Measurements from ENCODE around the gene MFNG. TPM values are rescaled to one million over a fixed set of nuclear protein-coding genes. Genes with fewer than 3 reads are reported as not detected.

MFNG gene
- total RNA-seq, 2 donors from 2014 or later: 88.7 to 169 TPM

GRCh38 chr22:37453696-37454095, 32.5 kb downstream of the MFNG start:
- ATAC-seq: no peak
- no peak overlapping the region for H3K27ac Mint-ChIP-seq
- no peaks in the 10 kb centered on the region for H3K36me3 Mint-ChIP-seq
- no peak for DNase-seq (ENCODE audit: low spot score in 2 of 2)
- H3K9me3 Mint-ChIP-seq: no peaks in the 10 kb centered on the region

GRCh38 chr22:37451218-37451617, 35.0 kb downstream of the MFNG start:
- no peak overlapping the region for H3K27ac Mint-ChIP-seq
- no peaks in the 10 kb centered on the region for H3K36me3 Mint-ChIP-seq
- H3K9me3 Mint-ChIP-seq: no peaks in the 10 kb centered on the region
- no peak for DNase-seq (ENCODE audit: low spot score in 2 of 2)
- no peak for ATAC-seq

GRCh38 chr22:37449331-37450001, 36.7 kb downstream of the MFNG start:
- no peak for DNase-seq (ENCODE audit: low spot score in 2 of 2)
- Mint-ChIP-seq H3K9me3 (no peaks in the 10 kb centered on the region), H3K27ac (peak overlapping the region in 1 of 2 donors; percentile 82), H3K36me3 (no peaks in the 10 kb centered on the region)
- no peak for ATAC-seq

GRCh38 chr22:37448516-37449127, 37.6 kb downstream of the MFNG start:
- Mint-ChIP-seq H3K27ac (peak overlapping the region; percentile 24 to 51), H3K9me3 (no peaks in the 10 kb centered on the region), H3K36me3 (no peaks in the 10 kb centered on the region)
- DNase-seq (ENCODE audit: low spot score in 2 of 2) (no peak), ATAC-seq (no peak)

- peaks cover 0 to 9% of the 10 kb centered on the region in 2 donors for H3K36me3 Mint-ChIP-seq
- peaks cover 0 to 6% of the 10 kb centered on the region in 2 donors for H3K9me3 Mint-ChIP-seq
- no peak overlapping the region for H3K27ac Mint-ChIP-seq
- ATAC-seq (no peak), DNase-seq (ENCODE audit: low spot score in 2 of 2) (no peak)
These were observed 40.7 kb downstream of the MFNG start for GRCh38 chr22:37445501-37445900.

- ATAC-seq: peak; percentile 73 to 86
- Mint-ChIP-seq H3K27ac (no peak overlapping the region), H3K9me3 (peaks cover 0 to 6% of the 10 kb centered on the region in 2 donors), H3K36me3 (peaks cover 0 to 9% of the 10 kb centered on the region in 2 donors)
- DNase-seq (ENCODE audit: low spot score in 2 of 2): no peak
These were observed 42.2 kb downstream of the MFNG start for GRCh38 chr22:37443977-37444376.

- H3K9me3 Mint-ChIP-seq: peaks cover 0 to 6% of the 10 kb centered on the region in 2 donors
- H3K27ac Mint-ChIP-seq: no peak overlapping the region
- ATAC-seq: no peak
- no peak for DNase-seq (ENCODE audit: low spot score in 2 of 2)
- peaks cover 0 to 9% of the 10 kb centered on the region in 2 donors for H3K36me3 Mint-ChIP-seq
These were observed 43.1 kb downstream of the MFNG start for GRCh38 chr22:37443086-37443485.

- H3K36me3 Mint-ChIP-seq: peaks cover 0 to 9% of the 10 kb centered on the region in 2 donors
- ATAC-seq: peak; percentile 40 to 71
These were observed 43.6 kb downstream of the MFNG start for GRCh38 chr22:37442537-37442936.

GRCh38 chr22:37442135-37442534, 44.0 kb downstream of the MFNG start:
- no peak for DNase-seq (ENCODE audit: low spot score in 2 of 2)
- peaks cover 0 to 9% of the 10 kb centered on the region in 2 donors for H3K36me3 Mint-ChIP-seq
- H3K9me3 Mint-ChIP-seq: peaks cover 0 to 6% of the 10 kb centered on the region in 2 donors
- no peak overlapping the region for H3K27ac Mint-ChIP-seq
- ATAC-seq: no peak

More at GRCh38 chr22:37442537-37442936, 43.6 kb downstream of the MFNG start:
- DNase-seq (ENCODE audit: low spot score in 2 of 2): no peak
- Mint-ChIP-seq H3K9me3 (peaks cover 0 to 6% of the 10 kb centered on the region in 2 donors), H3K27ac (no peak overlapping the region)

- DNase-seq (ENCODE audit: low spot score in 2 of 2): no peak
These were observed 45.3 kb downstream of the MFNG start for GRCh38 chr22:37440875-37441274.

GRCh38 chr22:37439347-37439746, 46.8 kb downstream of the MFNG start:
- DNase-seq (ENCODE audit: low spot score in 2 of 2): no peak
- H3K9me3 Mint-ChIP-seq: peaks cover 0 to 6% of the 10 kb centered on the region in 2 donors
- no peak overlapping the region for H3K27ac Mint-ChIP-seq
- peaks cover 0 to 9% of the 10 kb centered on the region in 2 donors for H3K36me3 Mint-ChIP-seq
- no peak for ATAC-seq

More at GRCh38 chr22:37440875-37441274, 45.3 kb downstream of the MFNG start:
- H3K27ac Mint-ChIP-seq: no peak overlapping the region
- peaks cover 0 to 9% of the 10 kb centered on the region in 2 donors for H3K36me3 Mint-ChIP-seq
- no peak for ATAC-seq
- peaks cover 0 to 6% of the 10 kb centered on the region in 2 donors for H3K9me3 Mint-ChIP-seq

GRCh38 chr22:37435970-37436603, 50.1 kb downstream of the MFNG start:
- H3K36me3 Mint-ChIP-seq: peaks cover 6 to 8% of the 10 kb centered on the region in 2 donors
- ATAC-seq (no peak), DNase-seq (ENCODE audit: low spot score in 2 of 2) (no peak)
- H3K27ac Mint-ChIP-seq: no peak overlapping the region
- peaks cover 0 to 6% of the 10 kb centered on the region in 2 donors for H3K9me3 Mint-ChIP-seq

- Mint-ChIP-seq H3K9me3 (peaks cover 0 to 5% of the 10 kb centered on the region in 2 donors), H3K27ac (no peak overlapping the region), H3K36me3 (peaks cover 6 to 8% of the 10 kb centered on the region in 2 donors)
- DNase-seq (ENCODE audit: low spot score in 2 of 2) (no peak), ATAC-seq (no peak)
These were observed 52.4 kb downstream of the MFNG start for GRCh38 chr22:37433786-37434185.

GRCh38 chr22:37432708-37433054, 53.5 kb downstream of the MFNG start:
- Mint-ChIP-seq H3K9me3 (peaks cover 0 to 5% of the 10 kb centered on the region in 2 donors), H3K36me3 (peaks cover 6 to 8% of the 10 kb centered on the region in 2 donors), H3K27ac (peak overlapping the region; percentile 65 to 85)
- DNase-seq (ENCODE audit: low spot score in 2 of 2) (no peak), ATAC-seq (no peak)

- ATAC-seq (peak; percentile 86 to 91), DNase-seq (ENCODE audit: low spot score in 2 of 2) (peak in 1 of 2 donors; percentile 48)
- H3K27ac Mint-ChIP-seq: peak overlapping the region; percentile 65 to 85
- peaks cover 6 to 8% of the 10 kb centered on the region in 2 donors for H3K36me3 Mint-ChIP-seq
- H3K9me3 Mint-ChIP-seq: peaks cover 0 to 5% of the 10 kb centered on the region in 2 donors
These were observed 54.1 kb downstream of the MFNG start for GRCh38 chr22:37431801-37432707.

- H3K9me3 Mint-ChIP-seq: peaks cover 0 to 5% of the 10 kb centered on the region in 2 donors
- DNase-seq (ENCODE audit: low spot score in 2 of 2) (no peak), ATAC-seq (no peak)
- peaks cover 6 to 8% of the 10 kb centered on the region in 2 donors for H3K36me3 Mint-ChIP-seq
- peak overlapping the region in 1 of 2 donors; percentile 85 for H3K27ac Mint-ChIP-seq
These were observed 54.8 kb downstream of the MFNG start for GRCh38 chr22:37431366-37431765.

All from activated naive CD4-positive, alpha-beta T cell treated with anti-CD3 and anti-CD28 coated beads, Interleukin-2, amount 50 U/mL, for 72 hours (primary cell).